HG02759 (cell line): ENCODE results near the gene RPS16.
"Not testable (repeated sequence)": the region's sequence is repeated elsewhere in the genome, so short reads cannot be mapped to it uniquely, and the experiment has no call there.

Source experiments
- ATAC-seq: cut with Tn5 transposase; IDR thresholded peaks from one replicate; pipeline ENCODE4 v1.9.1; 2021; ENCODE audit warnings: mild to moderate bottlenecking, moderate library complexity; ENCODE audit not compliant: unreplicated experiment

Gene RPS16

DNA sequence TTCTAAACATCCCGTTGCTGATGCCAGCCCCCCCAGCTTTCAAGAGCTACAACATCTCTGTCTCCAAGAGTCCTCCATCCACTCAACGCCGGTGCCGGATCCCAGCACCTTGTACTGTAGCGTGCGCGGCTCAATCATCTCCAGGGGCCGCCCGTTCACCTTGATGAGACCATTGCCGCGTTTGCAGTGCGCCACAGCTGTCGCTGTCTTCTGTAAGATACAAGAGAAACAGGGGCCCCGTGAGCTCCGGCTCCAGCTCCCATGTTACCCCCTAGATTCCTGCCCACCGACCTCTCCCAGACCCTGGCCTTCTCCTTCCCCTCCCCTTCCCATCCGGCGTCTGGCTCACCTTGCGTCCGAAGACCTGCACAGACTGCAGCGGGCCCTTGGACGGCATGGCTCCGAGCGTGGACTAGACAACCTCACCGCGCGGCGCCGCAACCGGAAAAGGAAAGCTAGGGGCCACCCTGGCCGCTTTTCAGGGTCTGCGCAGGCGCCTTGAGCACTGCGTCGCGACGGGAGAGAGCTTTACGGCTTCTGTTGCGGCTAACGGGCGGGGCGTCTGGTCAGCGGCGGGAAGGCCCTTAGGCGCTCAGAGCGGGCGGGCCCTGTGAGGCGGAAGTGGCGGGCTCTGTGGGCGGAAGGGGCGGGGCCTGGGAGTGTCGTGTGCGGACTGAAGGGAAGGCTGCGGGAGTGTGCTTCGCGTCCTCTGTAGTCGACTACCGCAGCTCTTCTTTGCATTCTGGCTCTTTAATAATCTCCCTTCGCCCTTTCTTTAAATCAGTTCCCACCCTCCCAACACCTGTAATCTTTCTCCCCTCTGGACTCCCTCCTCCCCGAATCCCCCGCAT lies at the start of gene RPS16:
Gene RPS16, minus strand, starts transcription at position 451 of the 851 bp plus-strand sequence. Its CDS starts 54 bp downstream, at position 397.
- peak; percentile 87 for ATAC-seq

GRCh38 chr19:39483141-39483540 lies 47.4 kb upstream of the RPS16 start:
- no peak for ATAC-seq

DNA sequence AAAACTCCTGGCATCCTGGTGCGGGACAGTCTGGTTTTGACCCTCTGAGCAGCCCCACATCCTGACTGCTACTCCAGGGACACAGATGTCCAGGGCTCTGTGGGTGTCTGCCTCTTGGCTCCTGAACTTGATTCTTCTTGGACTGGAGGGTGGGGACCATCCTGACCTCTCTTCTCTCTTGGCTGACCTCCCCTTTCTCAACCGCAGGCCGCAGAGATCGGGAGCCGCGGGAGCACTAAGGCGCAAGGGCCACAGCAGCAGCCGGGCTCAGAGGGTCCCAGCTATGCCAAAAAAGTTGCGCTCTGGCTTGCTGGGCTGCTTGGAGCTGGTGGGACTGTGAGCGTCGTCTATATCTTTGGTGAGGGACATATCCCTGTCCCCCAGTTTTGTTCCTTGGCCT lies 45.9 kb upstream of the RPS16 start:
- no peak for ATAC-seq

DNA sequence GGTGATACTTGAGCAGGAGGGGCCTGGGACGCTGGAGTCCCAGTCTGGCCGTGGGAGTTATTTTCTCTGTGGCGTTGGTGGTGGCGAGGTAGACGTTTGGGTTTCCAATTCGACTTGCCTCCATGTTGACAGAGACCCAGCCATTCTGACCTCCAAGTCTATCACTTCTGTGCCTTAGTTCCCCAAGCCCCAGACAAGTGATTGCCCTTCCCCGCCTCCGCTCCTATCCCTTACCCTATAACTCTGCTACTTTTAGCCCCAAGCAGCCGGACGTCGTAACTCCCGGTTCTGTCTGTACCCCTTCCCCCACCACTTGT lies 45.4 kb upstream of the RPS16 start:
- ATAC-seq = no peak

DNA sequence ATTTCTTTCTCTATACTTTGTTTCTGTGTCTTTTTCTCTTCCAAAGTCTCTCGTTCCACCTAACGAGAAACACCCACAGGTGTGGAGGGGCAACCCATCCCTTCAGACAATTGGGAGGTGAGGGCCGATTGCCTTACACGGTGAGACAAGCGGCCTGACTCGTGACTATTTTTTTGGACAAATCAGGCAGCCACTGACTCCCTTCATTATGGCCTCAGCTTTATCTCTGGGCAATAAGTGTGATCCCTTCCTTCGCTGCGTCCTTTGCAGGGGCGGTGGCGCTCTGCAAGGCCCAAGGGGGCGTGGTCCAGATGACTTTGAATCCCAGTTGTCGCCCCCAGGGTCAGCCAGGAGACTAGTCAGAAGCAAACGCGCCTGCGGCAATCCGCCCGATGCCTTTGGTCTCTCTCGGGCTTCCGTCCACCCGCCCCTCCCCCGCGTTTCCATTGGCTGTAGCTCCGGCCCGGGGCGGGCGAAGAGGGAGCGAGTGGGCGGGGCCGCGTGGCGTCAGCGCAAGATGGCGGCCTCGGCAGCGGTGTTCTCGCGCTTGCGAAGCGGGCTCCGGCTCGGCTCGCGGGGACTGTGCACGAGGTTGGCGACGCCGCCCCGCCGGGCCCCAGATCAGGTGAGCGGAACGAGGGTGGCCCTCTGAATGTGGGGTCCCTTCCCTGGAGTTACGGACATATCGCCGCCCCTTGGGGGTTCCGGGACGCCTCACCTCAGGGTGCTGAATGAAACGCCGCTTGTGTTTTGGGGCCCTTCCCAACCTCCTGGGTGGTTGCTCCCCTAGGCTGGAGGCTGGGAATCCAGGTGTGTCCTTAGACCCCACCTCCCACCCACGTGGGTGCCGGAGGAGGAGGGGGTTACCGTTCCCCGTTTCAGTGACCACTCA lies 44.8 kb upstream of the RPS16 start, which contains the start of gene TIMM50:
Gene TIMM50, plus strand, starts transcription at position 502 of the 892 bp plus-strand sequence. Its CDS starts 16 bp downstream, at position 518.
- ATAC-seq = peak; percentile 95

- no peak for ATAC-seq
Measured at GRCh38 chr19:39479916-39480315, 44.2 kb upstream of the RPS16 start.

DNA sequence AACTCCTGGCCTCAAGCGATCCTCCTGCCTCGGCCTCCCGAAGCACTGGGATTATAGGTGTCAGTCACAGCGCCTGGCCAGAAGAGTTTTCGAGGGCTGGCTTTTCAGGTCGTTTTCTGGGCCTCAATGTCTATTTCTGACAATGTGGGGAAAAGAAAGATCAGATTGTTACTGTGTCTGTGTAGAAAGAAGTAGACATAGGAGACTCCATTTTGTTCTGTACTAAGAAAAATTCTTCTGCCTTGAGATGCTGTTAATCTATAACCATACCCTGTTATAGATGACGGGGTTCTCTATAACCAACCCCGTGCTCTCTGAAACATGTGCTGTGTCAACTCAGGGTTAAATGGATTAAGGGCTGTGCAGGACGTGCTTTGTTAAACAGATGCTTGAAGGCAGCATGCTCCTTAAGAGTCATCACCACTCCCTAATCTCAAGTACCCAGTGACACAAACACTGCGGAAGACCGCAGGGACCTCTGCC lies 43.6 kb upstream of the RPS16 start:
- ATAC-seq = not testable (repeated sequence)

DNA sequence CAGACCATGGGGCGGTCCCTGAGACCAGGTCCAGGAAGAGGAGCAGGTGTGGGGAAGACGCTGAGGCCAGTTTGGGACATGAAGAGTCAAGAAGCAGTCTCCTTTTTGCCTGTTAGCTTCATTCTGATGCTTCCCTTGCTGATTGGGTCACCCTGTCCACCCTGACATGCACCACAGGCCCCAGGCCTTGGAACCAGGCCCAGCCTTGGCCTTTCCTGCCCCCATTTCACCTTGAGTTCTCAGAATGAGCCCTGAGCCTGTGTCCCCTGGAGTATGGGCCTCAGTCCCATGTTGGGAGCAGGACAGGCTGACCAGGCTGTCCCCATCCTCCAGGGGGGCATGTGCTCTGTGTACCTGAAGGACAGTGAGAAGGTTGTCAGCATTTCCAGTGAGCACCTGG lies 40.0 kb upstream of the RPS16 start:
- ATAC-seq = no peak

GRCh38 chr19:39474139-39474620 lies 38.4 kb upstream of the RPS16 start:
- ATAC-seq = no peak

DNA sequence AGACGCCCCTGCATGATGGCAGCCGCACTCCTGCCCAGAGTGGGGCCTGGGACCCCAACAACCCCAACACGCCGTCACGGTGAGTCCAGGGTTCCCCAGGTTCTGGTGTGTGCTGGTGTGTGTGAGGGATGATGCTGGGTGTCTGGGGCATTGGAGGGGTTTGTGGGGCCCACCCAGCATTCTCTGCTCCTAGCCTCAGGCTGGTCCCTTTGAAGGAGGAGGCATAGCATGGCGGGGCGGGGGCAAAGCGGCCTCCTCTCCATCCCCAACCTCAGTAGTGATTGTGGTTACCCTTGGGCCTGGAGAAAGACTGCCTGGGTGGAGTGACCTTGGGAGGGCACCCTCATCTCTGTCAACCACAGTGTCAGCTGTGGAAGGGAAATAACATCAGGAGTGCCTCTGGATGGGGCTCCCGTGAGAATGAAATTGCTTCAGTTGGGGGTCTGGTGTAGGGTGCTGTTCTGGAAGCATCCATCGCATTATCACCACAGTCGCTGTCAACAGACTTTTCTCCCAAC lies 37.8 kb upstream of the RPS16 start:
- ATAC-seq = no peak

GRCh38 chr19:39472746-39473442 lies 37.1 kb upstream of the RPS16 start:
- ATAC-seq = no peak

- ATAC-seq = no peak
Measured at GRCh38 chr19:39471756-39472536, 36.2 kb upstream of the RPS16 start.

- ATAC-seq = no peak
Measured at GRCh38 chr19:39470724-39471339, 35.1 kb upstream of the RPS16 start.

- ATAC-seq = no peak
Measured at GRCh38 chr19:39469567-39469966, 33.8 kb upstream of the RPS16 start.

- ATAC-seq = no peak
Measured at GRCh38 chr19:39469036-39469435, 33.3 kb upstream of the RPS16 start.

DNA sequence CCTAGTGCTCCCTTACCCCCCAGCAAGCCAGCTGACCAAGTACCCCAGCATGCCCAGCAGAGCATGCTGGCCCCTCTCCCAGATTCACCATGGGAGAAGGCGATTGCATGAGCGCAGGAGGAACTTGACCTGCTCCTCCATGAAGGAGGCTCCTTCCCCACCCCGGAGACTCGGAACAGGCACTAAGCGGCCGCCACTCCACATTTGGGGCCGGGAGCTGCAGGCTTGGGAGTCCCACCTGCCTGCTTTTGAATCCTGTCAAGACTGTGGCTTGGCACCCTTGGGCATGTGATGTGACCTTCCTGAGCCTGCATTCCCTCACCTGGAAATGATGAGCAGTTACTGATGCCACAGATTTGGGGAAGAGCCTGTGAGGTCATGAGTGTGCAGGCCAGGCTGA lies 32.2 kb upstream of the RPS16 start:
- ATAC-seq = no peak

DNA sequence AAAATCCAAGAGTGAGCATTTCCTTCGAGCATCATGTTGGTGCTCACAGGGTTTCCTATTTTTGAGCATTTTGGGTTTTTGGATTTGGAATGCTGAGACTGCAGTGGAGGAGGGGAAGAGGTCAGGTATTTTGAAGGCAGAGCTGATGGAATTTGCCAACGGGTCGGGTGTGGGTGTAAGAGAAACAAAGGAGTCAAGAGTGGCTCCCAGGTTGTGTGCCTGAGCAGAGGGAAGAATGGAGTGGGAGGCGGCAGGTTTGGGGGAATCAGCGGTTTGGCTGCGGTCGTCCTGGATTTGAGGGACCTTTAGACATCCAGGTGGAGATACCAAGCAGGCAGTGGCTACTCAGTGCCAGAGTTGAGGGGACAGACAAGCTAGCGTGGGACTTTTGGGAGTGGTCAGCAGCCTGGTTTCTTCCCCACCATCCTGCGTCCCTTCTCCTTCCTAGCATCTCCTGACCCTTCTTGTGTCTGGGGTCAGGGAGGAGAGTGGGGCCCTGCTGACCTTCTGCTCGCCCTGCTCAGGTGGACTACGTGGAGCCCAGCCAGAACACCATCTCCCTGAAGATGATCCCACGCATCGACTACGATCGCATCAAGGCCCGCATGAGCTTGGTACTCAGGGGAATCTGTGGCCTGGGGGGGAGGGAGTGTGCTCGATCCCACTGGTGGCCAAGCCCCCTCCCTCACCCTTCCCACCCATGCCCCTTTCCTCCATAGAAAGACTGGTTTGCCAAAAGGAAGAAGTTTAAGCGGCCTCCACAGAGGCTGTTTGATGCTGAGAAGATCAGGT lies 30.4 kb upstream of the RPS16 start:
- ATAC-seq = no peak

DNA sequence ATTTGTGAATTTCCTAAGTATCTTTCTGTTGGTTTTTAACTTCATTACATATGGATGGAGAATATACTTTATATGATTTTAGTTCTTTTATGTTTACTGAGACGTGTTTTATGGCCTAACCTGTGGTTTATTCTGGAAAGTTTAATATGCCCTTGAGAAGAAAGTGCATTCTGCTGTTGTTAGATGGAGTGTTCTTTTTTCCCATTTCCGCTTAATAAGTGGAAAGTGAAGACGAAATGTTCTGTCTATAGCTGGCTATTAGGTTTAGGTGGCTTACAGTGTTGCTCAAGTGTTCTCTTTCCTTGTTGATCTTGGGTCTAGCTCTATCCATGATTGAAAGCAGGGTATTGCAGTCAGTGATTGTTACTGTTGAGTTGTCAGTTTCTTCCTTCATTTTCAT lies 27.7 kb upstream of the RPS16 start:
- no peak for ATAC-seq

DNA sequence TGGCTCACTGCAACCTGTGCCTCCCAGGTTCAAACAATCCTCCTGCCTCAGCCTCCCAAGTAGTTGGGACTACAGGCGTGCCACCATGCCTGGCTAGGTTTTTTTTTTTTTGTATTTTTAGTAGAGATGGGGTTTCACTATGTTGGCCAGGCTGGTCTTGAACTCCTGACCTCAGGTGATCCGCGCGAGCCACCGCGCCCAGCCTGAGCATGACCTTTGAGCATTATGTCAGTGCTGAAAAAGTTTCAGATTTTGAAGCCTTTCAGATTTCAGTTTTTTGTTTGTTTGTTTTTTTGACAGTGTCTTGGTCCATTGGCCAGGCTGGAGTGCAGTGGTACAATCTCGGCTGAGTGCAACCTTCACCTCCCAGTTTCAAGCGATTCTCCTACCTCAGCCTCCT lies 15.5 kb upstream of the RPS16 start:
- ATAC-seq = not testable (repeated sequence)
